A549 (cell line): ENCODE results near the gene OPA3. TPM values are rescaled to one million over a fixed set of nuclear protein-coding genes. Genes with fewer than 3 reads are reported as not detected.

Experiments
- ATAC-seq, 2 experiments: fragments of 200-7000 bp in 1 of 2; fragments of >200 bp in 1 of 2; cut with Nextera tagmentation in 1 of 2; cut with Tn5 transposase in 1 of 2; 3 replicates each; pipeline versions ENCODE4 v1.8.0 to v1.9.1; 2018 to 2020; ENCODE audit warnings: mild to moderate bottlenecking in 1 of 2, moderate library complexity in 1 of 2
- CTCF ChIA-PET: fragments of 300-600 bp; sonication (Branson Sonifier 250); formaldehyde crosslinking; extraction: SDS; loops from one replicate; lab custom pipeline; 2021; ENCODE audit warnings: antibody characterized with exemption, inconsistent platforms; lab: Yijun Ruan, JAX
- POLR2A ChIA-PET: fragments of 350-600 bp; formaldehyde crosslinking; extraction: SDS; loops from one replicate; lab custom pipeline; 2021; ENCODE audit warnings: antibody characterized with exemption, inconsistent platforms; lab: Yijun Ruan, JAX
- DNase-seq, 2 experiments: peaks; one replicate each; pipeline versions ENCODE4 v3.0.0 to v3.0.0-alpha.2; 2011 to 2016; ENCODE audit warnings: low read depth in 1 of 2, low spot score in 1 of 2
- FAIRE-seq: peaks from 2 replicates; lab custom pipeline; 2011; peaks lifted over from hg19 to GRCh38; lab: Jason Lieb, UNC
- H3K27ac ChIP-seq, 2 experiments: fragments of >200 bp; sonication (Bioruptor Twin); formaldehyde crosslinking; 3 replicates each; pipeline ENCODE4 v1.5.1; 2016 to 2017
- H3K4me1 ChIP-seq: fragments of >200 bp; sonication (Bioruptor Twin); formaldehyde crosslinking; 3 replicates; pipeline ENCODE4 v1.6.1; 2016
- H3K4me2 ChIP-seq: fragments of >200 bp; sonication (Bioruptor Twin); formaldehyde crosslinking; 3 replicates; pipeline ENCODE4 v1.6.1; 2016
- H3K4me3 ChIP-seq: fragments of >200 bp; sonication (Bioruptor Twin); formaldehyde crosslinking; 3 replicates; pipeline ENCODE4 v1.5.1; 2016
- H3K9me3 ChIP-seq: fragments of >200 bp; sonication (Bioruptor Twin); formaldehyde crosslinking; 3 replicates; pipeline ENCODE4 v1.6.1; 2016
- BHLHE40 ChIP-seq: IDR thresholded peaks from 2 replicates; pipeline ENCODE4 v1.6.1; 2012; ENCODE audit warnings: low read depth, low read length, inconsistent platforms
- CBX8 ChIP-seq: fragments of 200-600 bp; sonication (generic); IDR thresholded peaks from 2 replicates; pipeline ENCODE4 v1.6.1; 2016
- CHD4 ChIP-seq: fragments of 200-600 bp; sonication (generic); IDR thresholded peaks from 2 replicates; pipeline ENCODE4 v1.6.1; 2016; ENCODE audit warnings: antibody characterized with exemption, mild to moderate bottlenecking, borderline replicate concordance
- EHF ChIP-seq: fragments of 250-450 bp; sonication (Bioruptor Pico); IDR thresholded peaks from 2 replicates; pipeline ENCODE4 v1.5.0; 2020; ENCODE audit warnings: mild to moderate bottlenecking
- EHMT2 ChIP-seq: fragments of 200-600 bp; sonication (generic); IDR thresholded peaks from 2 replicates; pipeline ENCODE4 v1.6.1; 2016; ENCODE audit warnings: antibody characterized with exemption, low read depth, mild to moderate bottlenecking, moderate library complexity
- EP300 ChIP-seq, 2 experiments: fragments of >200 bp; sonication (Bioruptor Twin); formaldehyde crosslinking; IDR thresholded peaks; 2 replicates in 1 of 2; 3 replicates in 1 of 2; pipeline ENCODE4 v1.6.1; 2016 to 2017
- ESRRA ChIP-seq: fragments of 150-350 bp; IDR thresholded peaks from 2 replicates; pipeline ENCODE4 v1.6.1; 2014; ENCODE audit warnings: mild to moderate bottlenecking, low read length, borderline replicate concordance
- FOSL2 ChIP-seq, 2 experiments: fragments of 450-650 bp in 1 of 2; fragments of >200 bp in 1 of 2; sonication (Bioruptor Twin) in 1 of 2; formaldehyde crosslinking; IDR thresholded peaks; 2 replicates each; pipeline versions ENCODE4 v1.5.0 to v1.6.1; 2016 to 2020; ENCODE audit warnings: mild to moderate bottlenecking in 1 of 2, moderate library complexity in 1 of 2
- GATA3 ChIP-seq: IDR thresholded peaks from 2 replicates; pipeline ENCODE4 v1.6.1; 2012; ENCODE audit warnings: borderline replicate concordance
- HOXB5 ChIP-seq: fragments of 250-450 bp; sonication (Bioruptor Pico); IDR thresholded peaks from 2 replicates; pipeline ENCODE4 v1.5.0; 2020; ENCODE audit warnings: mild to moderate bottlenecking, moderate library complexity
- JUN ChIP-seq, 2 experiments: fragments of >200 bp; sonication (Bioruptor Twin); formaldehyde crosslinking; IDR thresholded peaks; 2 replicates in 1 of 2; 3 replicates in 1 of 2; pipeline ENCODE4 v1.6.1; 2016 to 2017
- JUNB ChIP-seq: fragments of >200 bp; sonication (Bioruptor Twin); formaldehyde crosslinking; IDR thresholded peaks from 2 replicates; pipeline ENCODE4 v1.6.1; 2016
- MAZ ChIP-seq: fragments of 150-350 bp; IDR thresholded peaks from 2 replicates; pipeline ENCODE4 v1.6.1; 2014; ENCODE audit warnings: antibody characterized with exemption, low read depth, low read length, borderline replicate concordance
- MYC ChIP-seq: IDR thresholded peaks from 2 replicates; pipeline ENCODE4 v1.6.1; 2012; ENCODE audit warnings: mild to moderate bottlenecking, inconsistent platforms, low read length, improper control_type of control experiment, borderline replicate concordance
- NFE2L2 ChIP-seq: fragments of 150-350 bp; conservative IDR thresholded peaks from 2 replicates; pipeline ENCODE4 v1.6.1; 2014; ENCODE audit warnings: low read length
- PHF8 ChIP-seq: fragments of 200-600 bp; sonication (generic); IDR thresholded peaks from 2 replicates; pipeline ENCODE4 v1.6.1; 2016; ENCODE audit warnings: low read depth, mild to moderate bottlenecking, antibody characterized with exemption, moderate library complexity, borderline replicate concordance
- POLR2AphosphoS2 ChIP-seq: conservative IDR thresholded peaks from 2 replicates; pipeline ENCODE4 v1.6.1; 2012; ENCODE audit warnings: low read length, improper control_type of control experiment, inconsistent platforms
- RFX5 ChIP-seq: fragments of 450-650 bp; IDR thresholded peaks from 2 replicates; pipeline ENCODE4 v1.7.1; 2014; ENCODE audit warnings: antibody characterized with exemption, mild to moderate bottlenecking, moderate library complexity
- RNF2 ChIP-seq: fragments of 200-600 bp; sonication (generic); IDR thresholded peaks from 2 replicates; pipeline ENCODE4 v1.6.1; 2016; ENCODE audit warnings: low read depth, mild to moderate bottlenecking, antibody characterized with exemption, moderate library complexity, borderline replicate concordance
- SMC3 ChIP-seq: fragments of >200 bp; sonication (Bioruptor Twin); formaldehyde crosslinking; IDR thresholded peaks from 3 replicates; pipeline ENCODE4 v1.6.1; 2018; ENCODE audit warnings: inconsistent platforms
- SREBF2 ChIP-seq: fragments of 450-650 bp; IDR thresholded peaks from 2 replicates; pipeline ENCODE4 v1.6.1; 2014; ENCODE audit warnings: mild to moderate bottlenecking, moderate library complexity
- TP53 ChIP-seq: fragments of 250-450 bp; sonication (Bioruptor Pico); IDR thresholded peaks from 2 replicates; pipeline ENCODE4 v1.5.0; 2021; ENCODE audit warnings: mild to moderate bottlenecking, moderate library complexity
- ZC3H11A ChIP-seq: fragments of 450-650 bp; IDR thresholded peaks from 2 replicates; pipeline ENCODE4 v1.6.1; 2014; ENCODE audit warnings: antibody characterized with exemption, mild to moderate bottlenecking
- WGBS: methylation state at CpG from one replicate; pipeline ENCODE4 v1.1.6; 2017; ENCODE audit errors: missing lambda C conversion rate; 5-methylcytosine and 5-hydroxymethylcytosine counted together
- polyA plus RNA-seq, 4 experiments: library from polyadenylated mRNA; depleted of rRNA in 3 of 4; stranded (reverse); fragments of >200 nt; fragmentation: RNase III in 1 of 4; extraction: RNeasy Plus Mini Kit Qiagen cat#74134 plus additional on column Dnase treatment in 1 of 4; gene quantifications; 2 replicates in 3 of 4; 3 replicates in 1 of 4; pipeline ENCODE4 v1.2.3, GENCODE V29; 2011 to 2017
- TF ChIP-seq, protein P1 (sequence below): fragments of >200 bp; sonication (Bioruptor Twin); formaldehyde crosslinking; IDR thresholded peaks from 3 replicates; pipeline ENCODE4 v1.6.1; 2016
- TF ChIP-seq, protein P2 (sequence below): fragments of 450-650 bp; IDR thresholded peaks from 2 replicates; pipeline ENCODE4 v1.6.1; 2014; ENCODE audit warnings: antibody characterized with exemption
- TF ChIP-seq, protein P3 (sequence below): IDR thresholded peaks from 2 replicates; pipeline ENCODE4 v1.6.1; 2012
- TF ChIP-seq, protein P4 (sequence below): IDR thresholded peaks from 2 replicates; pipeline ENCODE4 v1.6.1; 2012
- TF ChIP-seq, protein P5 (sequence below): fragments of >200 bp; sonication (Bioruptor Twin); formaldehyde crosslinking; IDR thresholded peaks from 2 replicates; pipeline ENCODE4 v1.6.1; 2016
- TF ChIP-seq, protein P6 (sequence below): fragments of 250-450 bp; sonication (Bioruptor Pico); IDR thresholded peaks from 2 replicates; pipeline ENCODE4 v1.5.0; 2021; ENCODE audit warnings: mild to moderate bottlenecking, moderate library complexity, borderline replicate concordance
- TF ChIP-seq, protein P7 (sequence below): IDR thresholded peaks from 2 replicates; pipeline ENCODE4 v1.6.1; 2012; ENCODE audit warnings: low read depth, borderline replicate concordance

Gene OPA3
- polyA plus RNA-seq, 2 of the 4 experiments (the other 2 are of a cell fraction) = 15.6 to 21.8 TPM

DNA sequence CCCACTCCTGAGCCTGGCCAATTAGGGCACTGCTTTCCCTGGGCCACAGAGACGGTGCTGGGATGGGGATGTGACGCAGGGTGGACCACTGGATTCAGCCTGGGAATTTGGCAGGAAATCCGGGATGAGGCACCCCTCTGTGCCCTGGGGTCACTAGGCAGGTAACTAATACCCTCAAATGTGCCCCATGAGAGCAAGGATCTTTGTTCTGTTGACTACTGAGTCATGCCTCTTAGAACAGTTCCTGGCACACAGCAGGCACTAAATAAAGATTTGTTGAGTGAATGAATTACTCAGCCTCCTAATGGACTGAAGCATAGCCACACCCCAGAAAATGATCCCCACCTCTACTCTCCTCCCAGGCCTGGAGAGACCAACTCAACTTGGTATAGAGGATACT lies 15.9 kb downstream of the OPA3 start:
- peak; percentile 86 for FAIRE-seq
- ChIA-PET POLR2A (interaction anchor here (2.4 kb wide), 1 partner anchor 15 kb away, joined by 7 read pairs; no protein-coding TSS in a partner anchor), CTCF (interaction anchor here (0.8 to 7.3 kb wide), 7 partner anchors 10 to 73 kb away, joined by 3 to 55 read pairs (median 4); no protein-coding TSS in a partner anchor)
- Histone ChIP-seq H3K4me2 (peak overlapping the region; percentile 41), H3K4me3 (no peak overlapping the region), H3K4me1 (peaks cover 26% of the 10 kb centered on the region), H3K27ac (peak overlapping the region; percentile 74 to 83), H3K9me3 (peaks cover 5% of the 10 kb centered on the region; the same call in 1 of the 3 replicates)
- peak; percentile 56 to 82 for DNase-seq
- TF ChIP-seq, protein P1, sequence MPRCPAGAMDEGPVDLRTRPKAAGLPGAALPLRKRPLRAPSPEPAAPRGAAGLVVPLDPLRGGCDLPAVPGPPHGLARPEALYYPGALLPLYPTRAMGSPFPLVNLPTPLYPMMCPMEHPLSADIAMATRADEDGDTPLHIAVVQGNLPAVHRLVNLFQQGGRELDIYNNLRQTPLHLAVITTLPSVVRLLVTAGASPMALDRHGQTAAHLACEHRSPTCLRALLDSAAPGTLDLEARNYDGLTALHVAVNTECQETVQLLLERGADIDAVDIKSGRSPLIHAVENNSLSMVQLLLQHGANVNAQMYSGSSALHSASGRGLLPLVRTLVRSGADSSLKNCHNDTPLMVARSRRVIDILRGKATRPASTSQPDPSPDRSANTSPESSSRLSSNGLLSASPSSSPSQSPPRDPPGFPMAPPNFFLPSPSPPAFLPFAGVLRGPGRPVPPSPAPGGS = no peak
- TF ChIP-seq PHF8 (no peak), RNF2 (no peak), MYC (no peak), HOXB5 (CRISPR knock-in tag) (no peak), SMC3 (no peak), JUNB (0 out of 2 replicates have a peak, but pooled peaks have one; percentile 26), BHLHE40 (no peak), ZC3H11A (no peak), ESRRA (no peak), FOSL2 (IDR thresholded peaks at IDR 0.05) (0 out of 2 replicates have a peak, but pooled peaks have one; percentile 14), FOSL2 (CRISPR knock-in tag; IDR thresholded peaks at IDR 0.05) (peak; percentile 78), RFX5 (no peak), SREBF2 (no peak), JUN (IDR thresholded peaks at IDR 0.05) (peak in 1 of 2 experiments; percentile 53; a peak in 2 of 5 replicates), POLR2AphosphoS2 (no peak), TP53 (CRISPR knock-in tag) (no peak), GATA3 (peak; percentile 51; the same call in 1 of the 2 replicates), EP300 (IDR thresholded peaks at IDR 0.05) (no peak), CBX8 (no peak), EHMT2 (no peak), NFE2L2 (no peak), CHD4 (no peak), MAZ (no peak), EHF (CRISPR knock-in tag) (no peak)
- TF ChIP-seq, protein P2, sequence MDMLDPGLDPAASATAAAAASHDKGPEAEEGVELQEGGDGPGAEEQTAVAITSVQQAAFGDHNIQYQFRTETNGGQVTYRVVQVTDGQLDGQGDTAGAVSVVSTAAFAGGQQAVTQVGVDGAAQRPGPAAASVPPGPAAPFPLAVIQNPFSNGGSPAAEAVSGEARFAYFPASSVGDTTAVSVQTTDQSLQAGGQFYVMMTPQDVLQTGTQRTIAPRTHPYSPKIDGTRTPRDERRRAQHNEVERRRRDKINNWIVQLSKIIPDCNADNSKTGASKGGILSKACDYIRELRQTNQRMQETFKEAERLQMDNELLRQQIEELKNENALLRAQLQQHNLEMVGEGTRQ = no peak
- TF ChIP-seq, protein P3, sequence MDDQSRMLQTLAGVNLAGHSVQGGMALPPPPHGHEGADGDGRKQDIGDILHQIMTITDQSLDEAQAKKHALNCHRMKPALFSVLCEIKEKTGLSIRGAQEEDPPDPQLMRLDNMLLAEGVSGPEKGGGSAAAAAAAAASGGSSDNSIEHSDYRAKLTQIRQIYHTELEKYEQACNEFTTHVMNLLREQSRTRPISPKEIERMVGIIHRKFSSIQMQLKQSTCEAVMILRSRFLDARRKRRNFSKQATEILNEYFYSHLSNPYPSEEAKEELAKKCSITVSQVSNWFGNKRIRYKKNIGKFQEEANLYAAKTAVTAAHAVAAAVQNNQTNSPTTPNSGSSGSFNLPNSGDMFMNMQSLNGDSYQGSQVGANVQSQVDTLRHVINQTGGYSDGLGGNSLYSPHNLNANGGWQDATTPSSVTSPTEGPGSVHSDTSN = no peak
- TF ChIP-seq, protein P4, sequence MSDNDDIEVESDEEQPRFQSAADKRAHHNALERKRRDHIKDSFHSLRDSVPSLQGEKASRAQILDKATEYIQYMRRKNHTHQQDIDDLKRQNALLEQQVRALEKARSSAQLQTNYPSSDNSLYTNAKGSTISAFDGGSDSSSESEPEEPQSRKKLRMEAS = 0 out of 2 replicates have a peak, but pooled peaks have one; percentile 21
- TF ChIP-seq, protein P5, sequence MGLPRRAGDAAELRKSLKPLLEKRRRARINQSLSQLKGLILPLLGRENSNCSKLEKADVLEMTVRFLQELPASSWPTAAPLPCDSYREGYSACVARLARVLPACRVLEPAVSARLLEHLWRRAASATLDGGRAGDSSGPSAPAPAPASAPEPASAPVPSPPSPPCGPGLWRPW = no peak
- TF ChIP-seq, protein P6, sequence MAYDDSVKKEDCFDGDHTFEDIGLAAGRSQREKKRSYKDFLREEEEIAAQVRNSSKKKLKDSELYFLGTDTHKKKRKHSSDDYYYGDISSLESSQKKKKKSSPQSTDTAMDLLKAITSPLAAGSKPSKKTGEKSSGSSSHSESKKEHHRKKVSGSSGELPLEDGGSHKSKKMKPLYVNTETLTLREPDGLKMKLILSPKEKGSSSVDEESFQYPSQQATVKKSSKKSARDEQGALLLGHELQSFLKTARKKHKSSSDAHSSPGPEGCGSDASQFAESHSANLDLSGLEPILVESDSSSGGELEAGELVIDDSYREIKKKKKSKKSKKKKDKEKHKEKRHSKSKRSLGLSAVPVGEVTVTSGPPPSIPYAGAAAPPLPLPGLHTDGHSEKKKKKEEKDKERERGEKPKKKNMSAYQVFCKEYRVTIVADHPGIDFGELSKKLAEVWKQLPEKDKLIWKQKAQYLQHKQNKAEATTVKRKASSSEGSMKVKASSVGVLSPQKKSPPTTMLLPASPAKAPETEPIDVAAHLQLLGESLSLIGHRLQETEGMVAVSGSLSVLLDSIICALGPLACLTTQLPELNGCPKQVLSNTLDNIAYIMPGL (CRISPR knock-in tag) = no peak
- TF ChIP-seq, protein P7, sequence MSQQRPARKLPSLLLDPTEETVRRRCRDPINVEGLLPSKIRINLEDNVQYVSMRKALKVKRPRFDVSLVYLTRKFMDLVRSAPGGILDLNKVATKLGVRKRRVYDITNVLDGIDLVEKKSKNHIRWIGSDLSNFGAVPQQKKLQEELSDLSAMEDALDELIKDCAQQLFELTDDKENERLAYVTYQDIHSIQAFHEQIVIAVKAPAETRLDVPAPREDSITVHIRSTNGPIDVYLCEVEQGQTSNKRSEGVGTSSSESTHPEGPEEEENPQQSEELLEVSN = no peak
- WGBS = 28% methylated on average over 3 of the region's 3 CpGs
- ATAC-seq = peak; percentile 86 to 92
